ENCODE data around the gene ADTRP. TPM values are rescaled to one million over a fixed set of nuclear protein-coding genes. Genes with fewer than 3 reads are reported as not detected.

Gene ADTRP
- total and polyA plus RNA-seq, 8 donors, result 0.09 to 0.44 (median 0.24) TPM; not detected in 3

- ATAC-seq, result no peak
- intact Hi-C loops (cut with DNase I), result no loop called here
- Histone ChIP-seq H3K36me3 (no peaks in the 10 kb centered on the region), H3K4me1 (peaks cover 0 to 9% (median 9%) of the 10 kb centered on the region in 3 donors), H3K27me3 (no peaks in the 10 kb centered on the region), H3K9me3 (no peaks in the 10 kb centered on the region), H3K27ac (no peak overlapping the region), H3K4me3 (no peak overlapping the region)
- 85 to 87% methylated on average over 8 of the region's 8 CpGs for WGBS, 2 donors
- TF ChIP-seq CTCF (IDR thresholded peaks at IDR 0.05), result no peak
- no peak for DNase-seq
- FAIRE-seq, result no peak
Measured at GRCh38 chr6:11729076-11729475, 49.5 kb downstream of the ADTRP start.

GRCh38 chr6:11727998-11728961 lies 50.3 kb downstream of the ADTRP start:
- Histone ChIP-seq H3K4me3 (no peak overlapping the region), H3K4me1 (peaks cover 0 to 9% (median 9%) of the 10 kb centered on the region in 3 donors), H3K27me3 (no peaks in the 10 kb centered on the region), H3K36me3 (no peaks in the 10 kb centered on the region), H3K27ac (no peak overlapping the region), H3K9me3 (no peaks in the 10 kb centered on the region)
- WGBS, 2 donors, result 92% methylated on average over 11 of the region's 11 CpGs
- intact Hi-C loops (cut with DNase I), result no loop called here
- FAIRE-seq (no peak), ATAC-seq (no peak), DNase-seq (no peak)
- TF ChIP-seq CTCF (IDR thresholded peaks at IDR 0.05), result no peak

- ATAC-seq (no peak), FAIRE-seq (no peak), DNase-seq (no peak)
- Histone ChIP-seq H3K4me3 (no peak overlapping the region), H3K27me3 (no peaks in the 10 kb centered on the region), H3K4me1 (peaks cover 0 to 9% (median 9%) of the 10 kb centered on the region in 3 donors), H3K36me3 (no peaks in the 10 kb centered on the region), H3K27ac (no peak overlapping the region), H3K9me3 (no peaks in the 10 kb centered on the region)
- no peak for TF ChIP-seq CTCF (IDR thresholded peaks at IDR 0.05)
- intact Hi-C loops (cut with DNase I), result no loop called here
- 58 to 60% methylated on average over 2 to 3 of the region's 3 CpGs for WGBS, 2 donors
Measured at GRCh38 chr6:11727346-11727997, 51.1 kb downstream of the ADTRP start.

- intact Hi-C loops (cut with DNase I), result no loop called here
- no peak for TF ChIP-seq CTCF (IDR thresholded peaks at IDR 0.05)
- Histone ChIP-seq H3K27ac (no peak overlapping the region), H3K9me3 (no peaks in the 10 kb centered on the region), H3K4me3 (no peak overlapping the region), H3K4me1 (no peaks in the 10 kb centered on the region), H3K27me3 (no peaks in the 10 kb centered on the region), H3K36me3 (no peaks in the 10 kb centered on the region)
- WGBS, 2 donors, result 94 to 95% methylated on average over 4 of the region's 4 CpGs
- DNase-seq, result no peak
- FAIRE-seq, result no peak
- ATAC-seq, result no peak
Measured at GRCh38 chr6:11724286-11724685, 54.3 kb downstream of the ADTRP start.
